Measurements from ENCODE around the gene OR6Q1. TPM values are rescaled to one million over a fixed set of nuclear protein-coding genes. Genes with fewer than 3 reads are reported as not detected.

Gene OR6Q1
- total and polyA plus RNA-seq, 2 of the 4 experiments (the other 2 are of a cell fraction), result not detected

GRCh38 chr11:58059007-58059350 lies 28.2 kb downstream of the OR6Q1 start:
- no peaks in the 10 kb centered on the region for H4K20me1 ChIP-seq (ENCODE audit: insufficient read depth, low read length)
- no peaks in the 10 kb centered on the region for H3K27me3 ChIP-seq (ENCODE audit: control insufficient read depth, insufficient read depth, low read length)
- TSS peak; percentile 57 for BruUV-seq (replicated peaks)
- H4K91ac ChIP-seq (ENCODE audit: insufficient read depth, low read depth, low read length), result peak overlapping the region; percentile 99
- peak overlapping the region; percentile 89; the same call in 2 of the 3 replicates for H2BK15ac ChIP-seq (ENCODE audit: low read depth, low read length)
- peaks cover 25% of the 10 kb centered on the region for H3K9me1 ChIP-seq (ENCODE audit: insufficient read depth, low read length)
- H3K14ac ChIP-seq (replicated peaks; ENCODE audit: low read depth, low read length), result peak overlapping the region; percentile 93
- ATAC-seq (ENCODE audit: low read depth), result peak; percentile 81
- peak overlapping the region; percentile 79 to 93 for H4K8ac ChIP-seq (ENCODE audit: low read depth in 2 of 2, low read length in 2 of 2)
- peak overlapping the region; percentile 99 for H3K27ac ChIP-seq (ENCODE audit: insufficient read depth, low read length)
- H3K79me1 ChIP-seq (ENCODE audit: low read depth in 1 of 2, low read length in 2 of 2), result no peaks in the 10 kb centered on the region
- H3K9me3 ChIP-seq (ENCODE audit: control insufficient read depth, insufficient read depth, low read length), result no peaks in the 10 kb centered on the region
- H3K9ac ChIP-seq (ENCODE audit: low read depth, low read length), result peak overlapping the region; percentile 56
- WGBS, 2 experiments (ENCODE audit: extremely low coverage in 2 of 2, insufficient read length in 1 of 2), result no CpG with 5 or more reads among the region's 4 CpGs
- H2AK9ac ChIP-seq (replicated peaks; ENCODE audit: low read depth, low read length, poor library complexity), result peak overlapping the region; percentile 20
- peak overlapping the region; percentile 98 for H2BK5ac ChIP-seq (ENCODE audit: low read depth, low read length, poor library complexity, severe bottlenecking)
- no peaks in the 10 kb centered on the region for H3K36me3 ChIP-seq (ENCODE audit: control insufficient read depth, insufficient read depth, low read length)
- no peak overlapping the region for H3K4me2 ChIP-seq (ENCODE audit: low read depth, low read length)
- H3K4me1 ChIP-seq (ENCODE audit: control insufficient read depth, insufficient read depth, low read length), result peaks cover 32% of the 10 kb centered on the region
- DNase-seq, result peak; percentile 92
- H2AFZ ChIP-seq (replicated peaks; ENCODE audit: low read length, poor library complexity), result peak overlapping the region; percentile 47
- no peak overlapping the region for H3K4me3 ChIP-seq (ENCODE audit: insufficient read depth, low read depth, low read length)
- intact Hi-C loops (cut with micrococcal nuclease), result loop anchor here (1.0 to 5.0 kb wide), 4 partner anchors 32 to 454 kb away; partner anchors contain the start of gene CTNND1
- peak overlapping the region; percentile 92 for H4K5ac ChIP-seq (ENCODE audit: low read depth, low read length)
- peak overlapping the region; percentile 84 for H3K56ac ChIP-seq (ENCODE audit: extremely low read depth, insufficient read depth, low read length)
- dilution Hi-C loops (cut with HindIII; ENCODE audit: low sequenced_read_pairs, unreplicated experiment), result no loop called here
- in situ Hi-C loops (cut with MboI; ENCODE audit: low sequenced_read_pairs), result no loop called here
- H2BK20ac ChIP-seq (ENCODE audit: low read depth, low read length), result peak overlapping the region; percentile 99
- H3K23ac ChIP-seq (ENCODE audit: low read depth, low read length), result peak overlapping the region; percentile 46
- H2BK120ac ChIP-seq (ENCODE audit: low read depth, low read length), result peak overlapping the region; percentile 98
- ChIA-PET POLR2A (ENCODE audit: unreplicated experiment) (interaction anchor here (0.5 kb wide), 1 partner anchor 366 kb away, joined by 3 read pairs; no protein-coding TSS in a partner anchor), CTCF (no interaction called here)
- H3K4ac ChIP-seq (ENCODE audit: low read depth, low read length), result peak overlapping the region; percentile 99
- H2AK5ac ChIP-seq (ENCODE audit: low read depth, low read length), result peak overlapping the region; percentile 98
- peak overlapping the region; percentile 90 for H3K18ac ChIP-seq (ENCODE audit: low read depth, low read length)
- TF ChIP-seq MAFK (IDR thresholded peaks at IDR 0.05; ENCODE audit: low read depth, low read length) (no peak), RAD21 (IDR thresholded peaks at IDR 0.05; ENCODE audit: low read length) (peak; percentile 5; the same call in 1 of the 2 replicates), BHLHE40 (IDR thresholded peaks at IDR 0.05; ENCODE audit: low read depth, low read length) (no peak), CHD1 (IDR thresholded peaks at IDR 0.05; ENCODE audit: low read depth, low read length) (no peak), MXI1 (IDR thresholded peaks at IDR 0.05; ENCODE audit: borderline replicate concordance, low read depth, low read length) (no peak)
